DMS 273 (cell line): Measurements from ENCODE around the gene ASB14.

Experiments
- DNase-seq: peaks from one replicate; lab custom pipeline; 2025; ENCODE audit not compliant: unreplicated experiment; lab: John Stamatoyannopoulos, UW

The ASB14 gene

GRCh38 chr3:57261929-57262328 is 30.6 kb downstream of the ASB14 start:
- DNase-seq = no peak

- no peak for DNase-seq
Observed at GRCh38 chr3:57261119-57261518, 31.4 kb downstream of the ASB14 start.

GRCh38 chr3:57257678-57258077 is 34.8 kb downstream of the ASB14 start:
- DNase-seq = no peak

- DNase-seq = no peak
Observed at GRCh38 chr3:57256844-57257243, 35.6 kb downstream of the ASB14 start.

DNA sequence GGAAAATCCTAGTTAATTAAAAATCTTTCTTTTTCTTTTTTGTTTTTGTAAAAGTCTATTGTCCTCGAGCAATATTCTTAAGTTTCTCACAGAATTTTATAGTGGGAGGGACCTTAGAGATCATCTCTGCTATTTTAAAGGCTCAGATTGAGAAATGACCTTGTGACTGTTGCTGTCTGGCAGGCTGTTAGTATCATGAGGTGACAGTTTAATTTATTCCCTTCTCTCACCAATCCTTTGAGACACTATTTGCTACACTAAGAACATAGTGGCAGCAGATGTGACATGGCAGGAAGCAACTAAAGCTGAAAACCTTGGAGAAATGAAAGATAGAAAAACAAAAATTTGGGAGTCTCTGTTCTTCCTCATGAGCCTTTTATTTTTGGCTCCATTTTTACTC is 40.1 kb downstream of the ASB14 start:
- no peak for DNase-seq

GRCh38 chr3:57244946-57245345 is 47.5 kb downstream of the ASB14 start:
- no peak for DNase-seq

DNA sequence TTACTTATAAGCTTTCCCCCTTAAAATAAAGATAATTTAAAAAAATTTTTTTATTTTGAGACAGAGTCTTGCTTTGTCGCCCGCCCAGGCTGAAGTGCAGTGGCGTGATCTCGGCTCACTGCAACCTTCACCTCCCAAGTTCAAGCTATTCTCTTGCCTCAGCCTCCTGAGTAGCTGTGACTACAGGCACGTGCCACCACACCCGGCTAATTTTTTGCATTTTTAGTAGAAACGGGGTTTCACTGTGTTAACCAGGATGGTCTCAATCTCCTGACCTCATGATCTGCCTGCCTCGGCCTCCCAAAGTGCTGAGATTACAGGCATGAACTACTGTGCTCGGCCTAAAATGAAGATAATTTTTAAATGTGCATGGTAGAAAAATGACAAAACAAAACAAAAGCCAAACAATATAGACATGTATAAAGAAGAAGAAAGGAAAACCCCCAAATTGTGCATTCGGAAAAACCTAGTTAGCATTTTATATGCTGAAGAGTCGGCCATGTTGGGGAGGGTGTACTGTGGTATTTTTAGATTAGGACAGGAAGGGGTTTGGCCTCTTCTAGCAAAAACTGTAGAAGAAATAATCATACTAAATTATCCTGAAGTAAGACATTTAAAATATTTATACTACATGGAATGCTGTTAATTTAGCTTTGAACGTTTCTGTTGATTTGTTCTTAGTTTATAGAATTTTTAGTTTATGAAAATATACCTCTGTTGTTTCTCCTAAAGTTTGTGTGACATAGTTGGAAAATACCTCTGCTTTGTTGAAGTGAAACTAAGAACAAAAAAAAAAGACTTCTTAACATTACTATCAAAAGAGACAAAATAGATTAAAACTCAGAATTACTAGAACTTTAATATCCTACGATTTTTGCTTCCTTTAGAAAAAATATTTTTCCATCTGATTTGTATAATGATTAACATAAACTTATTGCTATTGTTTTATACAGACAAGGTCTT is 57.6 kb downstream of the ASB14 start:
- DNase-seq = no peak

DNA sequence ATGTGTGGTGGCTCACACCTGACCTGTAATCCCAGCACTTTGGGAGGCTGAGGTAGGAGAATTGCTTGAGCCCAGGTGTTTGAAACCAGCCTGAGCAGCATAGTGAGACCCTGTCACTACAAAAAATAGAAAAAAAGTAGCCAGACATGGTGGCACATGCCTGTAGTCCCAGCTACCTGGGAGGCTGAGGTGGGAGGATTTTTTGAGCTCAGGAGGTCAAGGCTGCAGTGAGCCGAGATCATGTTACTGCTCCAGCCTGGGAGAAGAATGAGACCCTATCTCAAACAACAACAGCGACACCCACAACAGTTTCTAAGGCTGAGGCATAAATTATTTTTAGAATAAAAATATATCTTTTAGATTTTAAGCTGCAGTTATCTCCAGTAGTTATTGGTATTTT is 58.7 kb downstream of the ASB14 start:
- no peak for DNase-seq

DNA sequence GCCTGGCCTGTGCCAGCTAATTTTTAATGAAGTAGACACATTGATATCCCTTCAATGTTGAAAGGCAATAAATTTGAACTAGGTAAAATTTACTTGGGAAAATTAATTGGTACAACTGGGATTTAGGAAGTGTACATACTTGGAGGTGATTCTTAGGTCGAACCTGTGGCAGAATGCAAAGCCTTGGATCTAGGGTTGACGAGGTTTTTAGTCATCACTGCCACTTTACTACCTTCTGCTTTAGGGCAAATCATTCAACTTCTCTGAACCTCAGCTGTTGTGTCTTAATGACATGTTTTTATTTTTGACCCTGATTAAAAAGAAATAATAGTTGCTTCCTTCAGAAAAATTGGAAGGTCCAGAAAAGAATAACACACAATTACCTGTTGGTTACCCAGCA is 62.5 kb downstream of the ASB14 start:
- DNase-seq = no peak

GRCh38 chr3:57227930-57228751 is 64.3 kb downstream of the ASB14 start:
- DNase-seq = peak; percentile 48

DNA sequence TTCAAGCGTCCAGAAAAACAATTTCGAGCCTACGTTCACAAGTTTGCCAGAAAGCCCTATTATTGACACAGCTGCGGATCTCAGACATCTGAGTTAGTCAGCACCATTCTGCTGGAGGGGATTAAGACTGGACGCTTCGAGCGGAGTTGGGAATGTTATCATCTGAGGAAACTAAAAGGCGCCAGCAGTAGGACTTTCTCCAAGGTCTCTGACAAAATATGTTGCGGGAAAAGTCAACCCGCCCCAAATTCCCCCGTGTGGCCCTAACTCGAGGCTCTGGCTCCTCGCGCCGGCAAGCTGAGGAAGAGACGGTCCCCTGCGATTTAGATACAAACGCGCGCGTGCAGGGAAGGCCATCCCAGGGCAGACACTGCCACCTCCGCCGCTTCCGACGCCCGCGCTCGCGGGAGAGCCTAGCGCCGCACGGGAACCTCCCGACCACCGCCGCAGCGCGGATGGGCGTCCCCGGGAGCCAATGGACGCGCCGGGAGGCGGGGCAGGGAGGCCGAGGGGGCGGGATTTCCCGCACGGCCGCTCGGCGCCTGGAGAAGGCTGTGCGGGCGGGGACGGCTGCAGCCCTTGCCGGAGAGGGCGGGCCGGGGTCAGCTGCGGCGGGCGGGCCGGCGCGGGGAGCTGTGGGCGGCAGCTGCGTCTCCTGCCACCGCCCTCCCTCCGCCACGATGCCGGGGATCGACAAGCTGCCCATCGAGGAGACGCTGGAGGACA is 65.1 kb downstream of the ASB14 start, which contains the start of gene APPL1:
Gene APPL1 (plus strand): TSS at position 526 of the 726 bp plus-strand sequence. CDS start 155 bp downstream, at position 681.
- peak; percentile 96 for DNase-seq

DNA sequence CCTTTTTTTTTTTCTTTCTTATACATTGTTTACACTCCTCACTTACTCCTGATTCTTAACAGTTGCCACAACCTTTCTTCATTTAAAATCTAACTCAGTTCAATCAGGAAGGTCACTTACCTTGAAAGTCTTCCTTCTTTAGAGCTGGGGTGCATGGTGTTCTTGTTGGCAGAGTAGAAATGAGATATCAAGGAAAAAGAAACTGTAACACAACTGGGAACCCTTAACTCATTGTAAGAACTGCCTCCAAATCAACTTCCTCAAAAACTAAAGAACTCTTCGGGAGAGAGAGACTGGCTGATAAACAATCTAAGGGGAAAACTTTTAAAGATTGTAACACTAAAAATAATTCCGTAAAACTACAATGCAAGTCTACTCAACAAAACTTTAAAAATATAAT is 66.3 kb downstream of the ASB14 start:
- no peak for DNase-seq

DNA sequence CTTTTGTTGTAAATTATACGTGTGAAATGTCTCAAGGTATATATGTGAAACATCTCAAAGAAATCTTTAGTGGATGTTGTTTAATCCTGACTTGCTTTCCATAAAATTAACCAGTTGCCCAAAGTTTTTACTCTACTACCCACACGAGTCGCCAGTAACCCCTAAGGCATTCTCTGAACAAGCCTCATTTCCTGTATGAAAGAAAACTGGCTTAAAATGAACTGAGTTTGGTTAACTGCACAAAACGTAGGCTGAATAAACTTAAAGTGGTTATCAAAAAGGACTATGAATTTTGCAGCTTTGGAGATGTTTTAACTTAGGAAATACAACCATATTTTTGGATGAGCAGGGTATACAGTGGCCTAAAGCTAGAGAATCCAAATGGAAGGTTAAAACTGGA is 67.6 kb downstream of the ASB14 start:
- no peak for DNase-seq

- peak; percentile 5 for DNase-seq
Observed at GRCh38 chr3:57221883-57222282, 70.6 kb downstream of the ASB14 start.
